Esophagus muscularis mucosa (tissue), 4 donors: ENCODE measurements around the gene SENP1. TPM values are rescaled to one million over a fixed set of nuclear protein-coding genes. Genes with fewer than 3 reads are reported as not detected.

Experiments used
- DNase-seq: peaks from one replicate; pipeline ENCODE4 v3.0.0-alpha.2; 2017; ENCODE audit errors: extremely low spot score
- H3K27ac ChIP-seq, 4 donors: fragments of 200-600 bp; sonication (generic); replicated peaks in 1 of 4; 1 replicate in 3 of 4; 2 replicates in 1 of 4; pipeline ENCODE4 v1.5.1; 2016 to 2019; ENCODE audit warnings: mild to moderate bottlenecking in 1 of 4
- H3K27me3 ChIP-seq, 4 donors: fragments of 200-600 bp; sonication (generic); one replicate each; pipeline versions ENCODE4 v1.5.1 to v1.6.0; 2016 to 2019
- H3K36me3 ChIP-seq, 4 donors: fragments of 200-600 bp; sonication (generic); one replicate each; pipeline ENCODE4 v1.5.1; 2016 to 2019
- H3K4me1 ChIP-seq, 4 donors: fragments of 200-600 bp; sonication (generic); one replicate each; pipeline ENCODE4 v1.5.1; 2016 to 2019
- H3K4me3 ChIP-seq, 4 donors: fragments of 200-600 bp; sonication (generic); 1 replicate in 2 of 4; 2 replicates in 2 of 4; pipeline ENCODE4 v1.5.1; 2016 to 2019; ENCODE audit warnings: mild to moderate bottlenecking in 4 of 4, moderate library complexity in 1 of 4
- H3K9me3 ChIP-seq, 4 donors: fragments of 200-600 bp; sonication (generic); 1 replicate in 3 of 4; 2 replicates in 1 of 4; pipeline ENCODE4 v1.5.1; 2016 to 2019
- EP300 ChIP-seq: sonication (generic); formaldehyde crosslinking; IDR thresholded peaks from one replicate; pipeline ENCODE4 v1.6.1; 2017; ENCODE audit warnings: antibody characterized with exemption
- POLR2A ChIP-seq: fragments of 450-650 bp; IDR thresholded peaks from one replicate; pipeline ENCODE4 v1.6.1; 2017; ENCODE audit warnings: antibody characterized with exemption, moderate library complexity, mild to moderate bottlenecking, low read depth
- POLR2AphosphoS5 ChIP-seq, 2 donors: sonication (generic); formaldehyde crosslinking; IDR thresholded peaks; one replicate each; pipeline ENCODE4 v1.6.1; 2017; ENCODE audit warnings: antibody characterized with exemption in 2 of 2
- WGBS: methylation state at CpG from one replicate; pipeline ENCODE4 v1.1.5; 2018; 5-methylcytosine and 5-hydroxymethylcytosine counted together
- intact Hi-C: fragments of 100-400 bp; cut with DNase I; formaldehyde crosslinking; loops from one replicate; pipeline ENCODE4 v1.15.1; 2023
- total RNA-seq, 4 donors: library from RNA; depleted of rRNA; stranded (reverse); fragments of >200 nt; gene quantifications; one replicate each; pipeline versions ENCODE4 v1.1.0 to v1.2.1, GENCODE V29; 2016
- TF ChIP-seq, protein P1 (sequence below), 3 experiments: fragments of 200-600 bp in 2 of 3; fragments of 450-650 bp in 1 of 3; sonication (generic) in 2 of 3; IDR thresholded peaks; one replicate each; pipeline ENCODE4 v1.5.1; 2017 to 2019; ENCODE audit warnings: antibody characterized with exemption in 3 of 3, mild to moderate bottlenecking in 2 of 3, moderate library complexity in 1 of 3

The SENP1 gene
- total RNA-seq, 4 donors from 2014 or later: 12.9 to 19.2 (median 14.3) TPM

DNA sequence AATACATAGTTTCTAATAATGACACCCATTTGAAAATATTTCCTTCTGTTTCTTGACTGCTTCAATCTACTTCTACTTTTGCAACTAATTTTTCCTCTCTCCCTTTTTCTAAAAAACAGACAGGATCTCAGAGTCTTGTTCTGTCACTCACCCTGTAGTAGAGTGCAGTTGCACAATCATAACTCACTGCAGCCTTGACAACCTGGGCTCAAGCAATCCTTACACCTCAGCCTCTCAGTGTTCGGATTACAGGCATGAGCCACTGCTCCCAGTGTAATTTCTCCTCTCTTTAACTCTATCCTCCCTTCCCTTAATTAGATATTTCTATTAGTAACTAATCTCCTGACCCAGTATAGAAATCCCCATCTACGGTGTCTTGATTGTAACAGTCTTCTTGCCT lies 45.4 kb downstream of the SENP1 start:
- H3K4me1 ChIP-seq: no peaks in the 10 kb centered on the region
- no peak for TF ChIP-seq POLR2A
- WGBS: 98% methylated on average over 2 of the region's 2 CpGs
- no peak overlapping the region for H3K4me3 ChIP-seq
- H3K36me3 ChIP-seq: peaks cover 37 to 75% (median 68%) of the 10 kb centered on the region in 4 donors
- DNase-seq: no peak
- intact Hi-C loops: no loop called here
- H3K27ac ChIP-seq: no peak overlapping the region
- no peaks in the 10 kb centered on the region for H3K27me3 ChIP-seq
- no peaks in the 10 kb centered on the region for H3K9me3 ChIP-seq

DNA sequence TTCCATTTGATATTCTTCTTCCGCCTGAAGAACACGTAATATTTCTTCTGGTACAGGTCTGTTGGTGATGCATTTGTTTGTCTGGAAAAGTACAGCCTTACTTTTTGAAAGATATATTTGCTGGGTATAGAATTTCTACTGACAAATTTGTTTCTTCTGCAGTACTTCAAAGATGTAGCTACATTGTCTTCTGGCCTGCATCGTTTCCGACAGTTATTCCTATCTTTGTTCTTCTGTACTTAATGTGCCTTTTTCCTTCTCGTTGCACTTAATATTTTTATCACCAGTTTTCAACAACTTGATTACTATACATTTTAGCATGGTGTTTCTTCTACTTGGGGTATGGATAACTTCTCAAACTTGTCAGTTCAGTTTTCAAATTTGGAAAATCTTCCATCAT lies 47.1 kb downstream of the SENP1 start:
- no peaks in the 10 kb centered on the region for H3K4me1 ChIP-seq
- no peak for DNase-seq
- H3K27ac ChIP-seq: no peak overlapping the region
- no peaks in the 10 kb centered on the region for H3K27me3 ChIP-seq
- WGBS: 97% methylated on average over 5 of the region's 5 CpGs
- TF ChIP-seq, protein P1, sequence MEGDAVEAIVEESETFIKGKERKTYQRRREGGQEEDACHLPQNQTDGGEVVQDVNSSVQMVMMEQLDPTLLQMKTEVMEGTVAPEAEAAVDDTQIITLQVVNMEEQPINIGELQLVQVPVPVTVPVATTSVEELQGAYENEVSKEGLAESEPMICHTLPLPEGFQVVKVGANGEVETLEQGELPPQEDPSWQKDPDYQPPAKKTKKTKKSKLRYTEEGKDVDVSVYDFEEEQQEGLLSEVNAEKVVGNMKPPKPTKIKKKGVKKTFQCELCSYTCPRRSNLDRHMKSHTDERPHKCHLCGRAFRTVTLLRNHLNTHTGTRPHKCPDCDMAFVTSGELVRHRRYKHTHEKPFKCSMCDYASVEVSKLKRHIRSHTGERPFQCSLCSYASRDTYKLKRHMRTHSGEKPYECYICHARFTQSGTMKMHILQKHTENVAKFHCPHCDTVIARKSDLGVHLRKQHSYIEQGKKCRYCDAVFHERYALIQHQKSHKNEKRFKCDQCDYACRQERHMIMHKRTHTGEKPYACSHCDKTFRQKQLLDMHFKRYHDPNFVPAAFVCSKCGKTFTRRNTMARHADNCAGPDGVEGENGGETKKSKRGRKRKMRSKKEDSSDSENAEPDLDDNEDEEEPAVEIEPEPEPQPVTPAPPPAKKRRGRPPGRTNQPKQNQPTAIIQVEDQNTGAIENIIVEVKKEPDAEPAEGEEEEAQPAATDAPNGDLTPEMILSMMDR (IDR thresholded peaks at IDR 0.05): no peak
- TF ChIP-seq EP300 (no peak), POLR2AphosphoS5 (IDR thresholded peaks at IDR 0.05) (no peak), POLR2A (no peak)
- H3K9me3 ChIP-seq: no peaks in the 10 kb centered on the region
- intact Hi-C loops: no loop called here
- H3K36me3 ChIP-seq: peaks cover 27 to 71% (median 54%) of the 10 kb centered on the region in 4 donors
- H3K4me3 ChIP-seq: no peak overlapping the region

DNA sequence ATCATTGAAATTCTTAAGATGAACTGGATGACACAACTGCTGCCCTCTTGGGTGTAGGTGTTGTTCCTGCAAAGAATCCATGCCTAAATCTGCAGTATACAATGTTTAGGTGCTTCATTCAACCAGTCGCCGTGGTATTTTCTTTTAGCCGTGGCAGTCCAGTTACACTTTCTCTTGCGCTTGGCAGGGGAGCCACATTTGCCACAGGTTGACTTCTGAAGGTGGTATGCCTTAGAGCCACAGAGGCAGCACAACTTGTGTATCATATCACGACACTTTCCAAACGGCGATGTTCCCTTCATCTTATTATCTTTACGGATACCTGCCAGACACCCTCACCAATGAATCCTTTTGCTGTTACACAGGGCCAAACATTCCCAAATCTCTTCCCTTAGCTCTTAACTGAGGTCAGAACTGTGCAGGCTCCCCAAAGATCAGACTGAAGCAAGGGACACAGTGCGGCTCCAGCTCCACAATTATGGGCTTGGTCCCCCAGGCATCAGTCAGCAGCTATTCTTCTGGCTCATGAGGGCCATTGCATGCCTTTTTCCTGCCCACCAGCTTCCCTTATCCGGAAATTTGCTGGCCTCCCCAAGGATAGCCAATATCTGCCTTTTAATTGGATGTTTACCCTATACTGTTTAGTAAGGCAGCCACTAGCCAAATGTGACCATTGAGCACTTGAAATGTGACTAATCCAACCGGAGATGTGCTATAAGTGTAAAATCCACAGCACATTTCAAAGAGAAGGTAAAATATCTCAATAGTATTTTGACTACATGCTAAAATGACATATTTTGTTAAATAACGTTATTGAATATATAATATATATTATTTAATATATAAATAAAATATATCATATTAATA lies 50.7 kb downstream of the SENP1 start:
- whole genome bisulfite sequencing: 97% methylated on average over 11 of the region's 12 CpGs
- H3K36me3 ChIP-seq: peaks cover 12 to 46% (median 21%) of the 10 kb centered on the region in 4 donors
- no peak overlapping the region for H3K27ac ChIP-seq
- TF ChIP-seq POLR2AphosphoS5 (IDR thresholded peaks at IDR 0.05): no peak
- TF ChIP-seq, protein P1 (IDR thresholded peaks at IDR 0.05): no peak
- TF ChIP-seq POLR2A: no peak
- no peak for TF ChIP-seq EP300
- H3K27me3 ChIP-seq: no peaks in the 10 kb centered on the region
- no peak for DNase-seq
- no peaks in the 10 kb centered on the region for H3K9me3 ChIP-seq
- H3K4me3 ChIP-seq: no peak overlapping the region
- no peaks in the 10 kb centered on the region for H3K4me1 ChIP-seq
- intact Hi-C loops: no loop called here

DNA sequence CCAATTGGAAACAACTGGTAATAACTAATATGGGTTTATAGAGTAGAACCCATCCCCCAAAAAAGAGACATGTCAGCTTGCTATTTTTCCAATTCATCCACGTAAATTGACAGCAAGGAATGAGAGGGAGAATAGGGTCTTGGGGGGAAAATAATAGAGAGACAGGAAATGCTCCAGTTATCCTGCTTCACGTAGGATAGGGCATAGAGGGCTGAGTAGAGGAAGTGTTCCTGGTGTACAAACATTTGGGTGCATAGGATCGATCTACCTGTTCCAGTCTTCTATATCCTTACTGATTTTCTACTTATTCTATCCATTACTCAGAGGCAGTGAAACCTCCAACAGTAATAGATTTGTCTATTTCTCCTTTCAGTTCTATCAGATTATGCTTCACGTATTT lies 52.0 kb downstream of the SENP1 start:
- Histone ChIP-seq H3K4me3 (no peak overlapping the region), H3K36me3 (peaks cover 6 to 46% (median 20%) of the 10 kb centered on the region in 4 donors), H3K27me3 (no peaks in the 10 kb centered on the region), H3K4me1 (no peaks in the 10 kb centered on the region), H3K27ac (no peak overlapping the region), H3K9me3 (no peaks in the 10 kb centered on the region)
- no peak for DNase-seq
- intact Hi-C loops: no loop called here
- 96% methylated on average over 4 of the region's 4 CpGs for WGBS
- TF ChIP-seq POLR2AphosphoS5 (IDR thresholded peaks at IDR 0.05) (no peak), POLR2A (no peak), EP300 (no peak)
- TF ChIP-seq, protein P1 (IDR thresholded peaks at IDR 0.05): no peak

DNA sequence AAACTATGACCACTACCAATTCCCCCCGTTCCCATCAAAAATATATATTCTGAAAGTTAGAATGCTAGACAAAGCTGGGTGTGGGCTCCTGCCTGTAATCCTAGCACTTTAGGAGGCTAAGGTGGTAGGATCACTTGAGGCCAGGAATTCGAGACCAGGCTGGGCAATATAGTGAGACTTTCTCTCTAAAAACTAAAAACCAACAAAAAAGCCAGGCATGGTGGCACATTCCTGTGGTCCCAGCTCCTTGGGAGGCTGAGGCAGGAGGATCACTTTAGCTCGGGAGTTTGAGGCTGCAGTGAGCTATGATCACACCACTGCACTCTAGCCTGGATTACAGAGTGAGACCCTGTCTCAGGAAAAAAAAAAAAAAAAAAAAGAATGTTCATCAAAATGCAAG lies 52.8 kb downstream of the SENP1 start:
- no peaks in the 10 kb centered on the region for H3K9me3 ChIP-seq
- no peak overlapping the region for H3K4me3 ChIP-seq
- H3K27ac ChIP-seq: no peak overlapping the region
- 92% methylated on average over 3 of the region's 3 CpGs for WGBS
- H3K36me3 ChIP-seq: peaks cover 13 to 46% (median 23%) of the 10 kb centered on the region in 4 donors
- H3K4me1 ChIP-seq: no peaks in the 10 kb centered on the region
- H3K27me3 ChIP-seq: no peaks in the 10 kb centered on the region
- no peak for TF ChIP-seq POLR2A
- TF ChIP-seq, protein P1 (IDR thresholded peaks at IDR 0.05): no peak
- TF ChIP-seq EP300: no peak
- TF ChIP-seq POLR2AphosphoS5 (IDR thresholded peaks at IDR 0.05): no peak
- DNase-seq: no peak
- intact Hi-C loops: no loop called here
